SK-N-MC (cell line): ENCODE results near the gene IFT27.

Experiments
- EZH2 ChIP-seq: fragments of 200-600 bp; sonication (generic); IDR thresholded peaks from one replicate; pipeline ENCODE4 v1.6.1; 2017; ENCODE audit warnings: antibody characterized with exemption
- FOXP2 ChIP-seq: optimal IDR thresholded peaks from 2 replicates; pipeline ENCODE3; 2011; ENCODE audit warnings: mild to moderate bottlenecking, moderate library complexity; ENCODE audit not compliant: insufficient read depth; ENCODE audit errors: extremely low read length, control extremely low read depth
- POLR2AphosphoS5 ChIP-seq: IDR thresholded peaks from 2 replicates; pipeline ENCODE4 v1.6.1; 2012; ENCODE audit warnings: mild to moderate bottlenecking, low read depth, low read length, borderline replicate concordance

DNA sequence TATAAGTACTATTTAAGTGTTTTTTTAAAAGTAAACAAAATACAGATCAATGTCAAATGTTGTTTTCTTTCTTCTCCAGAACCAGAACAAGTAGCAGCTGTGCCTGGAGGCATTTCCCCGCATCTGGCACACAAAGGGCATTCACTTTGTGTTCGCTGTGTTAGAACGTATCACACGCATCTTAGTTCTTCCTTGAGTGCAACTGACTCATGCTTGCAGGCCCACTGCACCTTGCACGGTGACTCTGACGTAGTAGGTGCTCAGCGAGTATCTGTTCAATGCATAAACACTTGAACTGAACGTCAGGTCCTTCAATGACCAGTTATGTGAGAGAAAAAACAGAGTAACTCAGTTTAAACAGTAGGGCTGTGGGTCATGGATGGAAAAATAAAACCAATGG is 3.5 kb downstream of the IFT27 start:
- TF ChIP-seq EZH2 (no peak), POLR2AphosphoS5 (no peak), FOXP2 (no peak)
